ENCODE measurements around the gene HSPG2. TPM values are rescaled to one million over a fixed set of nuclear protein-coding genes. Genes with fewer than 3 reads are reported as not detected.
"Not testable (repeated sequence)": the region's sequence is repeated elsewhere in the genome, so short reads cannot be mapped to it uniquely, and the experiment has no call there.

Gene HSPG2
- total RNA-seq, 1 experiment from 2014 or later, result 35.1 TPM

DNA sequence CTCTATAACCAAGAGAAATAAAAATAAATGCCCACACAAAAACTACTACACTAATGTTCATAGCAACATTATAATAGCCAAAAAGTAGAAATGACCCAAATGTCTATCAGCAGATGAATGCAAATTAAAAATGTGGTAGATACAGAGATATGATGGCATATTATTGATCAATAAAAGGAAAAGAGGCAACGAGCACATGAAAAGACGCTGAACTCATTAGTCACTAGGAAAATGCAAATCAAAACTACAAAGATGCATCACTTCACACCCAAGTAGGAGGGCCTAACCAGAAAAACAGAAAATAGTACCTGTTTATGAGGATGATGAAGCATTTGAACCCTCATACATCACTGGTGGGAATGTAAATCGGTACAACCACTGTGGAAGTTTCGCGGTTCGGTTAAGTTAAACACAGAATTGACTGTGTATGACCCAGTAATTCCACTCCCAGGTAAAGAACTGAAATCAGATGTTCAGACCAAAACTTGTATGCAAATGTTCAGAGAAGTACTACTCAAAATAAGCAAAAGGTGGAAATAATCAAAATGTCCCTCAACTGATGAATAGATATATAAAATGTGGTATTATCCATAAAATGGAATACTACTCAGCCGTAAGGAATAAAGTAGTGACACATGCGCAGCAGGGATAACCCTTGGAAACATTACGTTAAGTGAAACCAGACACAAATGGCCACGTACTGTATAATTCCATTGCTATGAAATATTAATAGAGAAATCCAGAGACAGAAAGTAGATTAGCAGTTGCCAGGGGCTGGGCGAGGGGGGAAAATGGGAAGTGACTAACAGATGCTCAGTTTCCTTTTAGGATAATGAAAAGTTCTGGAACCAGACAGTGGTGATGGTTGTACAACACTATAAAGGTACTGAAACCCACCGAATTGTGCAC, 157.2 kb downstream of the HSPG2 start:
- Histone ChIP-seq H3K4me1 (ENCODE audit: insufficient read depth, low read length) (peaks cover 36% of the 10 kb centered on the region), H3K27ac (ENCODE audit: low read length) (no peak overlapping the region), H3K27me3 (ENCODE audit: low read length) (no peaks in the 10 kb centered on the region), H3K9ac (ENCODE audit: low read length) (no peak overlapping the region), H3K4me3 (ENCODE audit: low read length) (peak overlapping the region; percentile 30; the same call in 1 of the 2 replicates), H4K20me1 (ENCODE audit: low read length) (peaks cover 44% of the 10 kb centered on the region), H3K79me2 (ENCODE audit: low read length) (peaks cover 79% of the 10 kb centered on the region), H2AFZ (ENCODE audit: low read length) (no peak overlapping the region), H3K4me2 (ENCODE audit: low read length) (peak overlapping the region; percentile 58), H3K9me3 (ENCODE audit: low read length) (no peaks in the 10 kb centered on the region), H3F3A (ENCODE audit: low read length, unreplicated experiment) (no peaks in the 10 kb centered on the region), H3K9me2 (replicated peaks; ENCODE audit: low read length) (no peaks in the 10 kb centered on the region), H3K36me3 (ENCODE audit: low read depth, low read length) (0 out of 2 replicates have a peak, but pooled peaks cover 3% of the 10 kb centered on the region)
- intact Hi-C loops (cut with micrococcal nuclease), result loop anchor here (10.0 kb wide), 2 partner anchors 155 to 185 kb away; partner anchors contain the start of gene HSPG2
- ChIA-PET POLR2A (ENCODE audit: unreplicated experiment) (no interaction called here), CTCF (no interaction called here)
- no peak for TF ChIP-seq EZH2phosphoT487 (IDR thresholded peaks at IDR 0.05; ENCODE audit: borderline replicate concordance, low read length)
- no peak for TF ChIP-seq CTCF (conservative IDR thresholded peaks at IDR 0.05; ENCODE audit: low read depth, low read length)
- no peak for TF ChIP-seq EZH2 (IDR thresholded peaks at IDR 0.05; ENCODE audit: low read length, unreplicated experiment)
- ATAC-seq, result no peak
- no peak for DNase-seq
- BruUV-seq (replicated peaks), result TSS peak; percentile 1

DNA sequence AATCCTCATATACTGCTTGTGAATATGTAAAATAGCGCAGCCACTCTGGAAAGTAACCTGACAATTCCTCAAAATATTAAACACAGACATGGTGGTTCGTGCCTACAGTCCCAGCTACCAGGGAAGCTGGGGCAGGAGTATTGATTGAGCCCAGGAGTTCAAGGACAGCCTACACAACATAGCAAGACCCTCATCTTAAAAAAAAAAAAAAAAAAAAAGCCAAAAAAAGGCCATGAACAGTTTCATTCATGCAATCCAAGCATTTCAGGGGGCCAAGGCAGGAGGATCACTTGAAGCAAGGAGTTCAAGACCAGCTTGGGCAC, 158.7 kb downstream of the HSPG2 start:
- H3K4me3 ChIP-seq (ENCODE audit: low read length), result no peak overlapping the region
- H3K4me1 ChIP-seq (ENCODE audit: insufficient read depth, low read length), result peaks cover 31% of the 10 kb centered on the region
- ChIA-PET CTCF (no interaction called here), POLR2A (ENCODE audit: unreplicated experiment) (no interaction called here)
- no peak for TF ChIP-seq EZH2 (IDR thresholded peaks at IDR 0.05; ENCODE audit: low read length, unreplicated experiment)
- no peak for TF ChIP-seq CTCF (conservative IDR thresholded peaks at IDR 0.05; ENCODE audit: low read depth, low read length)
- TF ChIP-seq EZH2phosphoT487 (IDR thresholded peaks at IDR 0.05; ENCODE audit: borderline replicate concordance, low read length), result no peak
- peaks cover 94% of the 10 kb centered on the region for H3K79me2 ChIP-seq (ENCODE audit: low read length)
- no peak for DNase-seq
- H3K27me3 ChIP-seq (ENCODE audit: low read length), result no peaks in the 10 kb centered on the region
- H2AFZ ChIP-seq (ENCODE audit: low read length), result no peak overlapping the region
- H3K9me3 ChIP-seq (ENCODE audit: low read length), result no peaks in the 10 kb centered on the region
- H3K9ac ChIP-seq (ENCODE audit: low read length), result no peak overlapping the region
- H3K27ac ChIP-seq (ENCODE audit: low read length), result no peak overlapping the region
- no peaks in the 10 kb centered on the region for H3F3A ChIP-seq (ENCODE audit: low read length, unreplicated experiment)
- 0 out of 2 replicates have a peak, but pooled peaks cover 3% of the 10 kb centered on the region for H3K36me3 ChIP-seq (ENCODE audit: low read depth, low read length)
- peak overlapping the region; percentile 11; the same call in 1 of the 2 replicates for H3K4me2 ChIP-seq (ENCODE audit: low read length)
- BruUV-seq (replicated peaks), result no TSS peak
- H4K20me1 ChIP-seq (ENCODE audit: low read length), result peaks cover 44% of the 10 kb centered on the region
- H3K9me2 ChIP-seq (replicated peaks; ENCODE audit: low read length), result no peaks in the 10 kb centered on the region
- intact Hi-C loops (cut with micrococcal nuclease), result no loop called here
- no peak for ATAC-seq

- H3F3A ChIP-seq (ENCODE audit: low read length, unreplicated experiment); POLR2A ChIA-PET (ENCODE audit: unreplicated experiment); H3K4me2 ChIP-seq (ENCODE audit: low read length); intact Hi-C loops (cut with micrococcal nuclease); DNase-seq; ATAC-seq; BruUV-seq (replicated peaks); H3K4me3 ChIP-seq (ENCODE audit: low read length); H3K9ac ChIP-seq (ENCODE audit: low read length); H3K36me3 ChIP-seq (ENCODE audit: low read depth, low read length); H3K9me2 ChIP-seq (replicated peaks; ENCODE audit: low read length); H3K27ac ChIP-seq (ENCODE audit: low read length); H3K27me3 ChIP-seq (ENCODE audit: low read length); H3K9me3 ChIP-seq (ENCODE audit: low read length); H2AFZ ChIP-seq (ENCODE audit: low read length): not testable (repeated sequence)
- CTCF ChIA-PET, result interaction anchor here (0.6 kb wide), 1 partner anchor 249 kb away, joined by 3 read pairs; no protein-coding TSS in a partner anchor
- Histone ChIP-seq H4K20me1 (ENCODE audit: low read length) (peaks cover 44% of the 10 kb centered on the region), H3K4me1 (ENCODE audit: insufficient read depth, low read length) (peaks cover 31% of the 10 kb centered on the region), H3K79me2 (ENCODE audit: low read length) (peaks cover 100% of the 10 kb centered on the region)
Measured at GRCh38 chr1:21776925-21777324, 160.2 kb downstream of the HSPG2 start.

All from PC-3 (cell line).